Measurements from ENCODE around the gene NPS. TPM values are rescaled to one million over a fixed set of nuclear protein-coding genes. Genes with fewer than 3 reads are reported as not detected.

NPS gene
- total and polyA plus RNA-seq, 2 experiments from 2014 or later = not detected

GRCh38 chr10:127571386-127571785, 22.3 kb downstream of the NPS start:
- Histone ChIP-seq H3K9me2 (replicated peaks; ENCODE audit: insufficient read depth) (no peaks in the 10 kb centered on the region), H3K4me3 (no peak overlapping the region), H3K27me3 (peaks cover 13% of the 10 kb centered on the region), H3K27ac (no peak overlapping the region), H3K36me3 (replicated peaks; ENCODE audit: insufficient read depth, low read depth) (no peaks in the 10 kb centered on the region), H3K4me2 (no peak overlapping the region), H3K79me2 (no peaks in the 10 kb centered on the region), H3K9me3 (ENCODE audit: low read depth) (no peaks in the 10 kb centered on the region), H4K20me1 (ENCODE audit: insufficient read depth, poor library complexity, severe bottlenecking) (no peaks in the 10 kb centered on the region), H2AFZ (no peak overlapping the region), H3K4me1 (ENCODE audit: insufficient read depth) (no peaks in the 10 kb centered on the region)
- 48% methylated on average over 1 of the region's 1 CpG for WGBS (ENCODE audit: low lambda C conversion rate, missing lambda C conversion rate)
- TF ChIP-seq EZH2phosphoT487 (IDR thresholded peaks at IDR 0.05; ENCODE audit: low read depth, severe bottlenecking, unreplicated experiment) (no peak), EZH2 (IDR thresholded peaks at IDR 0.05; ENCODE audit: borderline replicate concordance) (no peak), CTCF (IDR thresholded peaks at IDR 0.05; ENCODE audit: poor library complexity) (no peak)
- no peak for DNase-seq (ENCODE audit: low spot score)

- Histone ChIP-seq H3K4me3 (no peak overlapping the region), H4K20me1 (ENCODE audit: insufficient read depth, poor library complexity, severe bottlenecking) (no peaks in the 10 kb centered on the region), H3K27ac (no peak overlapping the region), H3K9me2 (replicated peaks; ENCODE audit: insufficient read depth) (no peaks in the 10 kb centered on the region), H3K4me2 (no peak overlapping the region), H3K9me3 (ENCODE audit: low read depth) (no peaks in the 10 kb centered on the region), H3K27me3 (peaks cover 6% of the 10 kb centered on the region), H3K79me2 (no peaks in the 10 kb centered on the region), H2AFZ (no peak overlapping the region), H3K4me1 (ENCODE audit: insufficient read depth) (no peaks in the 10 kb centered on the region), H3K36me3 (replicated peaks; ENCODE audit: insufficient read depth, low read depth) (no peaks in the 10 kb centered on the region)
- whole genome bisulfite sequencing (ENCODE audit: low lambda C conversion rate, missing lambda C conversion rate) = 70% methylated on average over 3 of the region's 3 CpGs
- TF ChIP-seq EZH2phosphoT487 (IDR thresholded peaks at IDR 0.05; ENCODE audit: low read depth, severe bottlenecking, unreplicated experiment) (no peak), EZH2 (IDR thresholded peaks at IDR 0.05; ENCODE audit: borderline replicate concordance) (no peak), CTCF (IDR thresholded peaks at IDR 0.05; ENCODE audit: poor library complexity) (no peak)
- DNase-seq (ENCODE audit: low spot score) = no peak
These were observed 26.9 kb downstream of the NPS start for GRCh38 chr10:127576051-127576450.

GRCh38 chr10:127576740-127577161, 27.6 kb downstream of the NPS start:
- Histone ChIP-seq H2AFZ (no peak overlapping the region), H3K9me3 (ENCODE audit: low read depth) (no peaks in the 10 kb centered on the region), H3K27me3 (peaks cover 6% of the 10 kb centered on the region), H3K79me2 (no peaks in the 10 kb centered on the region), H3K4me3 (no peak overlapping the region), H4K20me1 (ENCODE audit: insufficient read depth, poor library complexity, severe bottlenecking) (no peaks in the 10 kb centered on the region), H3K36me3 (replicated peaks; ENCODE audit: insufficient read depth, low read depth) (no peaks in the 10 kb centered on the region), H3K4me2 (no peak overlapping the region), H3K27ac (no peak overlapping the region), H3K9me2 (replicated peaks; ENCODE audit: insufficient read depth) (no peaks in the 10 kb centered on the region), H3K4me1 (ENCODE audit: insufficient read depth) (no peaks in the 10 kb centered on the region)
- DNase-seq (ENCODE audit: low spot score) = no peak
- 67% methylated on average over 6 of the region's 6 CpGs for WGBS (ENCODE audit: low lambda C conversion rate, missing lambda C conversion rate)
- TF ChIP-seq EZH2 (IDR thresholded peaks at IDR 0.05; ENCODE audit: borderline replicate concordance) (no peak), CTCF (IDR thresholded peaks at IDR 0.05; ENCODE audit: poor library complexity) (no peak), EZH2phosphoT487 (IDR thresholded peaks at IDR 0.05; ENCODE audit: low read depth, severe bottlenecking, unreplicated experiment) (no peak)

Measured in hepatocyte (in vitro differentiated cells).